Keratinocyte (primary cell): ENCODE measurements around the gene IGF1R. TPM values are rescaled to one million over a fixed set of nuclear protein-coding genes. Genes with fewer than 3 reads are reported as not detected.

ENCODE experiments used
- DNase-seq: peaks from one replicate; pipeline ENCODE4 v3.0.0-alpha.2; 2011; ENCODE audit warnings: low read depth, missing footprints, low spot score
- FAIRE-seq: peaks from 2 replicates; lab custom pipeline; 2011; peaks lifted over from hg19 to GRCh38; lab: Jason Lieb, UNC
- H2AFZ ChIP-seq: 2 replicates; pipeline ENCODE4 v1.6.0; 2012; ENCODE audit warnings: low read length, control low read depth, inconsistent platforms; ENCODE audit not compliant: control insufficient read depth
- H3K27ac ChIP-seq: 2 replicates; pipeline ENCODE4 v1.5.1; 2011; ENCODE audit warnings: low read length; ENCODE audit not compliant: control insufficient read depth, insufficient read depth
- H3K27me3 ChIP-seq: 3 replicates; pipeline ENCODE4 v1.6.0; 2011; ENCODE audit warnings: low read length; ENCODE audit not compliant: control insufficient read depth, insufficient read depth; ENCODE audit errors: extremely low read depth
- H3K36me3 ChIP-seq, 2 experiments: 2 replicates in 1 of 2; 3 replicates in 1 of 2; pipeline ENCODE4 v1.5.1; 2011; ENCODE audit warnings: low read length in 2 of 2, mild to moderate bottlenecking in 1 of 2; ENCODE audit not compliant: control insufficient read depth in 2 of 2, insufficient read depth in 2 of 2; ENCODE audit errors: extremely low read depth in 1 of 2
- H3K4me1 ChIP-seq: 3 replicates; pipeline ENCODE4 v1.5.1; 2011; ENCODE audit warnings: low read length; ENCODE audit not compliant: control insufficient read depth, insufficient read depth; ENCODE audit errors: extremely low read depth
- H3K4me2 ChIP-seq: 3 replicates; pipeline ENCODE4 v1.6.0; 2011; ENCODE audit warnings: low read depth, low read length; ENCODE audit not compliant: control insufficient read depth, insufficient read depth; ENCODE audit errors: extremely low read depth
- H3K4me3 ChIP-seq, 3 experiments: fragments of 200-600 bp in 1 of 3; sonication (generic) in 1 of 3; 2 replicates in 2 of 3; 3 replicates in 1 of 3; pipeline ENCODE4 v1.5.1; 2011 to 2016; ENCODE audit warnings: low read length in 3 of 3, mild to moderate bottlenecking in 3 of 3, control low read depth in 2 of 3, inconsistent platforms in 1 of 3, low read depth in 1 of 3, mixed read lengths in 1 of 3, mixed run types in 1 of 3, moderate library complexity in 1 of 3; ENCODE audit not compliant: control insufficient read depth in 2 of 3, insufficient read depth in 2 of 3; ENCODE audit errors: extremely low read depth in 1 of 3
- H3K79me2 ChIP-seq: 2 replicates; pipeline ENCODE4 v1.6.0; 2012; ENCODE audit warnings: low read length; ENCODE audit not compliant: control insufficient read depth, insufficient read depth
- H3K9ac ChIP-seq: 3 replicates; pipeline ENCODE4 v1.6.0; 2011; ENCODE audit warnings: low read length; ENCODE audit not compliant: control insufficient read depth, insufficient read depth; ENCODE audit errors: extremely low read depth
- H3K9me1 ChIP-seq: 3 replicates; pipeline ENCODE4 v1.6.0; 2011; ENCODE audit warnings: low read length; ENCODE audit not compliant: control insufficient read depth, insufficient read depth; ENCODE audit errors: extremely low read depth
- H3K9me3 ChIP-seq: 2 replicates; pipeline ENCODE4 v1.5.1; 2012; ENCODE audit warnings: low read depth, low read length; ENCODE audit not compliant: control insufficient read depth
- H4K20me1 ChIP-seq: 3 replicates; pipeline ENCODE4 v1.6.0; 2011; ENCODE audit warnings: low read length; ENCODE audit not compliant: control insufficient read depth, insufficient read depth; ENCODE audit errors: extremely low read depth
- CTCF ChIP-seq, 3 experiments: IDR thresholded peaks in 1 of 3; conservative IDR thresholded peaks in 1 of 3; optimal IDR thresholded peaks in 1 of 3; 2 replicates in 2 of 3; 3 replicates in 1 of 3; pipeline versions ENCODE3 to v1.5.1; 2011; ENCODE audit warnings: low read length in 3 of 3, mild to moderate bottlenecking in 3 of 3, moderate library complexity in 2 of 3, control low read depth in 1 of 3, inconsistent platforms in 1 of 3; ENCODE audit not compliant: insufficient read depth in 2 of 3; ENCODE audit errors: extremely low read depth in 1 of 3
- EZH2 ChIP-seq: IDR thresholded peaks from one replicate; pipeline ENCODE4 v1.6.1; 2012; ENCODE audit warnings: inconsistent platforms, mild to moderate bottlenecking, low read length, moderate library complexity
- dilution Hi-C: fragments of 300-500 bp; cut with MboI; formaldehyde crosslinking; loops from one replicate; pipeline ENCODE4 v1.7.0; 2020; ENCODE audit warnings: low sequenced_read_pairs; ENCODE audit not compliant: extremely low pct_ligation_motif_present
- polyA plus RNA-seq, 5 experiments: library from polyadenylated mRNA; depleted of rRNA in 3 of 5; stranded (reverse) in 3 of 5; stranded (forward) in 1 of 5; unstranded in 1 of 5; fragments of >200 nt; gene quantifications; 1 replicate in 1 of 5; 2 replicates in 3 of 5; 3 replicates in 1 of 5; pipeline versions ENCODE4 v1.2.1 to v1.2.3, GENCODE V29; 2011 to 2012; ENCODE audit warnings: missing spikeins in 2 of 5, low read depth in 1 of 5, low replicate concordance in 1 of 5

IGF1R gene
- polyA plus RNA-seq, 1 donor (not counting 4 experiments of a cell fraction or from before 2014, with no cell fraction given), result 14.5 TPM

GRCh38 chr15:98850961-98851572 lies 202.7 kb downstream of the IGF1R start:
- peak overlapping the region; percentile 91 for H3K4me2 ChIP-seq
- TF ChIP-seq CTCF (optimal IDR thresholded peaks at IDR 0.05 in 1 of 3, IDR thresholded peaks at IDR 0.05 in 1 of 3, conservative IDR thresholded peaks at IDR 0.05 in 1 of 3; ENCODE audit: extremely low read depth in 1 of 3, insufficient read depth in 2 of 3, low read length in 3 of 3) (peak; percentile 87 to 96 (median 87)), EZH2 (no peak)
- FAIRE-seq (no peak), DNase-seq (no peak)
- H3K9ac ChIP-seq, result peak overlapping the region; percentile 80
- peak overlapping the region; percentile 88 for H3K27ac ChIP-seq
- H3K4me3 ChIP-seq, result no peak overlapping the region
- peaks cover 83% of the 10 kb centered on the region for H3K79me2 ChIP-seq
- H4K20me1 ChIP-seq, result peaks cover 13% of the 10 kb centered on the region
- no peaks in the 10 kb centered on the region for H3K36me3 ChIP-seq
- H3K9me3 ChIP-seq, result no peaks in the 10 kb centered on the region
- no peak overlapping the region for H2AFZ ChIP-seq
- no peaks in the 10 kb centered on the region for H3K27me3 ChIP-seq
- peaks cover 4% of the 10 kb centered on the region for H3K9me1 ChIP-seq
- H3K4me1 ChIP-seq, result peaks cover 55% of the 10 kb centered on the region
- dilution Hi-C loops, result no loop called here

GRCh38 chr15:98853161-98853560 lies 204.8 kb downstream of the IGF1R start:
- dilution Hi-C loops, result no loop called here
- Histone ChIP-seq H2AFZ (no peak overlapping the region), H3K9me3 (no peaks in the 10 kb centered on the region), H3K4me3 (peak overlapping the region in 2 of 3 experiments; percentile 59 to 70), H3K9me1 (peaks cover 4% of the 10 kb centered on the region), H3K27ac (peak overlapping the region; percentile 88), H3K36me3 (no peaks in the 10 kb centered on the region), H3K9ac (peak overlapping the region; percentile 80), H3K79me2 (peaks cover 82% of the 10 kb centered on the region), H3K4me1 (peaks cover 76% of the 10 kb centered on the region), H4K20me1 (peaks cover 13% of the 10 kb centered on the region), H3K4me2 (peak overlapping the region; percentile 91), H3K27me3 (no peaks in the 10 kb centered on the region)
- FAIRE-seq (no peak), DNase-seq (no peak)
- TF ChIP-seq EZH2 (no peak), CTCF (optimal IDR thresholded peaks at IDR 0.05 in 1 of 3, IDR thresholded peaks at IDR 0.05 in 1 of 3, conservative IDR thresholded peaks at IDR 0.05 in 1 of 3; ENCODE audit: extremely low read depth in 1 of 3, insufficient read depth in 2 of 3, low read length in 3 of 3) (peak in 1 of 3 experiments; percentile 5)
